ENCODE data around the gene MERTK. TPM values are rescaled to one million over a fixed set of nuclear protein-coding genes. Genes with fewer than 3 reads are reported as not detected.
A peak's percentile ranks its signal among the peaks of the same experiment; 100 is the strongest.

MERTK gene
- total RNA-seq, 1 experiment from 2014 or later = 39.2 TPM

- CTCF ChIA-PET = no interaction called here
- no TSS peak for BruUV-seq (replicated peaks)
- no peak overlapping the region for H3K4me3 Mint-ChIP-seq (ENCODE audit: unreplicated experiment)
- POLR2A ChIA-PET = no interaction called here
- no peak overlapping the region for H3K27ac Mint-ChIP-seq (ENCODE audit: unreplicated experiment)
- H3K9me3 Mint-ChIP-seq (ENCODE audit: unreplicated experiment) = no peaks in the 10 kb centered on the region
- TF ChIP-seq CTCF (IDR thresholded peaks at IDR 0.05; ENCODE audit: insufficient read depth in 1 of 2, low read depth in 1 of 2, low read length in 1 of 2, severe bottlenecking in 1 of 2, unreplicated experiment in 1 of 2) = no peak
- Histone ChIP-seq H3K4me3 (ENCODE audit: low read depth, low read length) (no peak overlapping the region), H3K9me3 (no peaks in the 10 kb centered on the region), H3K4me1 (peaks cover 2% of the 10 kb centered on the region), H3K36me3 (ENCODE audit: control insufficient read depth, insufficient read depth, low read length) (peaks cover 1% of the 10 kb centered on the region; the same call in 1 of the 2 replicates), H3K27me3 (replicated peaks; ENCODE audit: control insufficient read depth, insufficient read depth, low read length) (no peaks in the 10 kb centered on the region)
- H3K36me3 Mint-ChIP-seq (ENCODE audit: insufficient read depth, unreplicated experiment) = peaks cover 24% of the 10 kb centered on the region
- intact Hi-C loops (cut with micrococcal nuclease; ENCODE audit: unreplicated experiment) = no loop called here
- H3K27me3 Mint-ChIP-seq (ENCODE audit: insufficient read depth, unreplicated experiment) = no peaks in the 10 kb centered on the region
- DNase-seq = no peak
- H3K4me1 Mint-ChIP-seq (ENCODE audit: low read depth, unreplicated experiment) = peaks cover 27% of the 10 kb centered on the region
Observed at GRCh38 chr2:111938392-111938791, 40.0 kb downstream of the MERTK start.

DNA sequence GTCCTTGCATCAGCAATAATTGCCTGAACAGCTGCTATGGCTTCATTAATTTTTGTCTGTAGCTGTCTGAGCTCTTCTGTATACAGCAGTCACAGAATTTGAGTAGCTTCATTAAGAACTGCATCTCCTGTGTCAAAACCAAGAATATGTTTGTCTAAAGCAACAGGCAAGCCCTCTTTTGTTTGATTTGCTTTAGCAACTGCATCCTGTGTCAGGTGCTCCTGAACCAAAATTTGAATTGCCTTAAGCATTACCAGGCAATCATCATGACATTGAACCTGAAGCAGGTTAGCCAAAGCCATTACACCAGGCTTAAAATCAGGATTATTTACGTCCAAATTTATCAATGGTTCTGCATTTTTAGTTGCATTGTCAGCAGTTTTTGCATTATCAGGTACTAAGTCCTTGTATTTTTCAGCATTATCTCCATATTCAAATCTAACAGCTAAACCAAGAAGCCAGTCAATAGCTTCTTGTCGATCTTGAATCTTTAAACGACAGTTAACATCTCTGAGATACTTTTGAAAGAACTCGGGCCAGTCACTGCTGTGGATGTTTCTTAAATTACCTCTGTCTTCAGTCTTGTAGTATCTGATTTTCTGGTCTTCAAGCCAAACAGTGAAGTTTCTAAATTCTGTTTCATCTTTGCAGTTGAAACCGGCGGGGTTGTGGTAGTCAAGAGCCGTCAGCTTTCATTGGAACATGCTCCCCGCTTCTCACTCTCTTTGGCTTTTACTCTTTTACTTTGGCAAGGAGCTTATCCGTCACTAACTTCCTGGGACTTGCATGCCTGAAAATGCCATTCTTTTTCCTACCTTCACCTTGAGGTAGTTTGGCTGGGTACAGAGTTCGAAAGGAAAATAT lies 42.2 kb downstream of the MERTK start:
- POLR2A ChIA-PET = interaction anchor here (0.6 kb wide), 1 partner anchor 41 kb away, joined by 4 read pairs; no protein-coding TSS in a partner anchor
- H3K4me1 Mint-ChIP-seq (ENCODE audit: low read depth, unreplicated experiment) = peaks cover 39% of the 10 kb centered on the region
- Histone ChIP-seq H3K27me3 (replicated peaks; ENCODE audit: control insufficient read depth, insufficient read depth, low read length) (no peaks in the 10 kb centered on the region), H3K4me1 (peaks cover 11% of the 10 kb centered on the region), H3K9me3 (no peaks in the 10 kb centered on the region), H3K36me3 (ENCODE audit: control insufficient read depth, insufficient read depth, low read length) (peaks cover 1% of the 10 kb centered on the region; the same call in 1 of the 2 replicates), H3K4me3 (ENCODE audit: low read depth, low read length) (no peak overlapping the region)
- no peak overlapping the region for H3K4me3 Mint-ChIP-seq (ENCODE audit: unreplicated experiment)
- no TSS peak for BruUV-seq (replicated peaks)
- no peak for DNase-seq
- no peaks in the 10 kb centered on the region for H3K9me3 Mint-ChIP-seq (ENCODE audit: unreplicated experiment)
- H3K27ac Mint-ChIP-seq (ENCODE audit: unreplicated experiment) = peak overlapping the region; percentile 9
- intact Hi-C loops (cut with micrococcal nuclease; ENCODE audit: unreplicated experiment) = no loop called here
- CTCF ChIA-PET = no interaction called here
- no peak for TF ChIP-seq CTCF (IDR thresholded peaks at IDR 0.05; ENCODE audit: insufficient read depth in 1 of 2, low read depth in 1 of 2, low read length in 1 of 2, severe bottlenecking in 1 of 2, unreplicated experiment in 1 of 2)
- peaks cover 14% of the 10 kb centered on the region for H3K36me3 Mint-ChIP-seq (ENCODE audit: insufficient read depth, unreplicated experiment)
- H3K27me3 Mint-ChIP-seq (ENCODE audit: insufficient read depth, unreplicated experiment) = no peaks in the 10 kb centered on the region

DNA sequence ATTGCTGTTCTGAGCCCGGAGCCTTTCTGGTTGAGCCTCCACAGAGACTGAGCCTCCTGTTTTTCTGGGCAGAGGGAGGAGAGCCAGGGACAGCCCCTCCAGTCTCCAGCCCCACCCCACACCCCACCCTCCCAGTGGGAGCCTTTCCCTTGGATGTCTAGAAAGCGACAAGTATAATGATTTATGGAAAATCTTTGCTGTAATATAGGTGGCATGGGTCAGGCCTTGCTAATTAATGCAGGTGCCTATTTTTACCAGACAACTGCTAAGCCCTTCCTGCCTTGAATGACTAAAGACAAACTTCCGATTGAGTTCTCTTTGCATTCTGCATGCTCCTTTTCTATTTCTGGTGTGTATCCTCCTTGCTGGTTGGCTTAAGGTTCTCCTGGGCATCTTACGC lies 43.1 kb downstream of the MERTK start:
- CTCF ChIA-PET = no interaction called here
- Histone ChIP-seq H3K36me3 (ENCODE audit: control insufficient read depth, insufficient read depth, low read length) (peaks cover 1% of the 10 kb centered on the region; the same call in 1 of the 2 replicates), H3K27me3 (replicated peaks; ENCODE audit: control insufficient read depth, insufficient read depth, low read length) (no peaks in the 10 kb centered on the region), H3K4me3 (ENCODE audit: low read depth, low read length) (no peak overlapping the region), H3K4me1 (peaks cover 21% of the 10 kb centered on the region), H3K9me3 (no peaks in the 10 kb centered on the region)
- H3K36me3 Mint-ChIP-seq (ENCODE audit: insufficient read depth, unreplicated experiment) = peaks cover 24% of the 10 kb centered on the region
- TF ChIP-seq CTCF (IDR thresholded peaks at IDR 0.05; ENCODE audit: insufficient read depth in 1 of 2, low read depth in 1 of 2, low read length in 1 of 2, severe bottlenecking in 1 of 2, unreplicated experiment in 1 of 2) = no peak
- intact Hi-C loops (cut with micrococcal nuclease; ENCODE audit: unreplicated experiment) = no loop called here
- H3K27ac Mint-ChIP-seq (ENCODE audit: unreplicated experiment) = peak overlapping the region; percentile 9
- BruUV-seq (replicated peaks) = no TSS peak
- H3K4me3 Mint-ChIP-seq (ENCODE audit: unreplicated experiment) = no peak overlapping the region
- H3K9me3 Mint-ChIP-seq (ENCODE audit: unreplicated experiment) = no peaks in the 10 kb centered on the region
- no peak for DNase-seq
- H3K4me1 Mint-ChIP-seq (ENCODE audit: low read depth, unreplicated experiment) = peaks cover 49% of the 10 kb centered on the region
- POLR2A ChIA-PET = no interaction called here
- no peaks in the 10 kb centered on the region for H3K27me3 Mint-ChIP-seq (ENCODE audit: insufficient read depth, unreplicated experiment)

Measured in Caco-2 (cell line).